B cell (primary cell): ENCODE data around the gene KIF21A. TPM values are rescaled to one million over a fixed set of nuclear protein-coding genes. Genes with fewer than 3 reads are reported as not detected.

Experiments
- ATAC-seq: fragments of 200-7000 bp; cut with Tn5 transposase; one replicate; pipeline ENCODE4 v1.10.0; 2021; ENCODE audit warnings: low read depth, mild to moderate bottlenecking, moderate number of reproducible peaks, moderate library complexity
- CTCF ChIA-PET: fragments of 350-600 bp; sonication (Branson Sonifier 250); formaldehyde crosslinking; loops from one replicate; lab custom pipeline; 2021; ENCODE audit warnings: antibody characterized with exemption, inconsistent platforms; lab: Charles Lee
- POLR2A ChIA-PET: fragments of 350-600 bp; sonication (Branson Sonifier 250); formaldehyde crosslinking; loops from one replicate; lab custom pipeline; 2021; ENCODE audit warnings: antibody characterized with exemption; lab: Charles Lee
- DNase-seq: peaks from one replicate; pipeline ENCODE4 v3.0.0; 2013
- H2AFZ ChIP-seq: 2 replicates; pipeline ENCODE4 v1.6.1; 2012; ENCODE audit warnings: mild to moderate bottlenecking, low read depth, low read length; ENCODE audit not compliant: insufficient read depth, poor library complexity, severe bottlenecking
- H3K27ac ChIP-seq, 2 donors: 1 replicate in 1 of 2; 2 replicates in 1 of 2; pipeline ENCODE4 v1.5.1; 2012 to 2013; ENCODE audit warnings: low read length in 2 of 2, mild to moderate bottlenecking in 2 of 2, moderate library complexity in 1 of 2
- H3K27me3 ChIP-seq, 4 experiments: fragments of 200-600 bp in 1 of 4; sonication (generic) in 1 of 4; replicated peaks in 1 of 4; 1 replicate in 2 of 4; 2 replicates in 2 of 4; pipeline versions ENCODE4 v1.6.1 to v1.7.0; 2013 to 2016; ENCODE audit warnings: low read length in 3 of 4, mild to moderate bottlenecking in 2 of 4, mixed read lengths in 1 of 4, moderate library complexity in 1 of 4; ENCODE audit not compliant: insufficient read depth in 4 of 4, control insufficient read depth in 3 of 4; ENCODE audit errors: control extremely low read depth in 1 of 4
- H3K36me3 ChIP-seq, 2 experiments: replicated peaks in 1 of 2; 1 replicate in 1 of 2; 2 replicates in 1 of 2; pipeline versions ENCODE4 v1.6.1 to v1.7.1; 2013; ENCODE audit warnings: low read length in 1 of 2; ENCODE audit not compliant: insufficient read depth in 2 of 2, control insufficient read depth in 1 of 2; ENCODE audit errors: control extremely low read depth in 1 of 2, extremely low read depth in 1 of 2
- H3K4me1 ChIP-seq, 2 donors: fragments of 200-600 bp in 1 of 2; sonication (generic) in 1 of 2; 1 replicate in 1 of 2; 2 replicates in 1 of 2; pipeline versions ENCODE4 v1.5.1 to v1.6.1; 2013 to 2017; ENCODE audit warnings: low read length in 2 of 2; ENCODE audit not compliant: control insufficient read depth in 2 of 2, insufficient read depth in 2 of 2
- H3K4me2 ChIP-seq: replicated peaks from 2 replicates; pipeline ENCODE3; 2012; ENCODE audit warnings: mild to moderate bottlenecking, low read depth, low read length; ENCODE audit not compliant: poor library complexity, severe bottlenecking
- H3K4me3 ChIP-seq, 5 experiments: fragments of 200-600 bp in 1 of 5; sonication (generic) in 1 of 5; 1 replicate in 3 of 5; 2 replicates in 2 of 5; pipeline versions ENCODE4 v1.5.1 to v1.7.0; 2011 to 2016; ENCODE audit warnings: low read length in 4 of 5, mild to moderate bottlenecking in 4 of 5, low read depth in 2 of 5, control low read depth in 1 of 5, moderate library complexity in 1 of 5; ENCODE audit not compliant: insufficient read depth in 1 of 5; ENCODE audit errors: control extremely low read depth in 1 of 5, extremely low read depth in 1 of 5
- H3K79me2 ChIP-seq: fragments of 200-600 bp; sonication (generic); one replicate; pipeline ENCODE4 v1.6.0; 2016; ENCODE audit warnings: low read length; ENCODE audit not compliant: control insufficient read depth, insufficient read depth
- H3K9ac ChIP-seq: fragments of 200-600 bp; sonication (generic); 2 replicates; pipeline ENCODE4 v1.6.1; 2017; ENCODE audit warnings: mild to moderate bottlenecking, low read length, moderate library complexity
- H3K9me3 ChIP-seq, 3 donors: one replicate each; pipeline versions ENCODE4 v1.6.1 to v1.7.1; 2013; ENCODE audit warnings: low read length in 2 of 3; ENCODE audit not compliant: control insufficient read depth in 2 of 3, insufficient read depth in 1 of 3; ENCODE audit errors: control extremely low read depth in 1 of 3
- H4K20me1 ChIP-seq: 2 replicates; pipeline ENCODE4 v1.6.0; 2012; ENCODE audit warnings: mild to moderate bottlenecking, low read length; ENCODE audit not compliant: insufficient read depth, control insufficient read depth, poor library complexity, severe bottlenecking
- H3K27ac Mint-ChIP-seq: one replicate; pipeline ENCODE4 v1.8.0; 2021; ENCODE audit warnings: mixed read lengths
- H3K27me3 Mint-ChIP-seq: one replicate; pipeline ENCODE4 v1.8.0; 2021; ENCODE audit warnings: mixed read lengths
- H3K4me1 Mint-ChIP-seq: one replicate; pipeline ENCODE4 v1.8.0; 2021; ENCODE audit warnings: mixed read lengths
- H3K4me3 Mint-ChIP-seq: one replicate; pipeline ENCODE4 v1.8.0; 2021; ENCODE audit warnings: mixed read lengths
- H3K9me3 Mint-ChIP-seq: one replicate; pipeline ENCODE4 v1.8.0; 2022; ENCODE audit warnings: mixed read lengths; ENCODE audit not compliant: insufficient read depth
- CTCF ChIP-seq: fragments of 200-600 bp; IDR thresholded peaks from one replicate; pipeline ENCODE4 v1.8.0; 2022; ENCODE audit warnings: antibody characterized with exemption, mild to moderate bottlenecking
- EZH2 ChIP-seq: IDR thresholded peaks from 2 replicates; pipeline ENCODE4 v1.6.1; 2012; ENCODE audit warnings: borderline replicate concordance, low read depth, mild to moderate bottlenecking, moderate library complexity, low read length; ENCODE audit not compliant: insufficient read depth, poor library complexity, severe bottlenecking
- WGBS: methylation state at CpG from one replicate; pipeline ENCODE4 v1.1.5; 2013; ENCODE audit warnings: missing lambda C conversion rate; ENCODE audit not compliant: insufficient coverage; 5-methylcytosine and 5-hydroxymethylcytosine counted together
- intact Hi-C: fragments of 100-400 bp; cut with micrococcal nuclease; formaldehyde crosslinking; loops from one replicate; pipeline ENCODE4 v1.10.0; 2022
- polyA plus RNA-seq: library from polyadenylated mRNA; depleted of rRNA; stranded (reverse); fragments of >200 nt; gene quantifications from 2 replicates; pipeline ENCODE4 v1.2.3, GENCODE V29; 2012
- total RNA-seq, 2 donors: library from RNA; stranded (reverse); fragments of 120-200 nt in 1 of 2; gene quantifications; 1 replicate in 1 of 2; 2 replicates in 1 of 2; pipeline versions ENCODE4 v1.2.3 to v1.2.4, GENCODE V29; 2013 to 2022

KIF21A gene
- total and polyA plus RNA-seq, 2 donors (not counting 1 experiment from before 2014, with no cell fraction given), result 0.33 to 2.2 TPM

GRCh38 chr12:39275846-39276245, 167.1 kb downstream of the KIF21A start:
- H3K79me2 ChIP-seq, result no peaks in the 10 kb centered on the region
- no peak overlapping the region for H3K27ac Mint-ChIP-seq
- intact Hi-C loops, result no loop called here
- H3K9ac ChIP-seq, result no peak overlapping the region
- no peak overlapping the region for H3K4me3 Mint-ChIP-seq
- no peak overlapping the region for H3K27ac ChIP-seq
- no peaks in the 10 kb centered on the region for H3K9me3 Mint-ChIP-seq
- no peaks in the 10 kb centered on the region for H3K4me1 Mint-ChIP-seq
- 80% methylated on average over 1 of the region's 3 CpGs for WGBS
- no peak overlapping the region for H3K4me3 ChIP-seq
- H3K4me2 ChIP-seq, result no peak overlapping the region
- DNase-seq (no peak), ATAC-seq (no peak)
- H3K27me3 ChIP-seq, result no peaks in the 10 kb centered on the region
- no peaks in the 10 kb centered on the region for H4K20me1 ChIP-seq
- TF ChIP-seq CTCF (no peak), EZH2 (no peak)
- H3K4me1 ChIP-seq, result no peaks in the 10 kb centered on the region
- no peaks in the 10 kb centered on the region for H3K9me3 ChIP-seq
- ChIA-PET CTCF (no interaction called here), POLR2A (no interaction called here)
- H2AFZ ChIP-seq, result no peak overlapping the region
- H3K27me3 Mint-ChIP-seq, result peaks cover 12% of the 10 kb centered on the region
- no peaks in the 10 kb centered on the region for H3K36me3 ChIP-seq

- H3K4me2 ChIP-seq, result no peak overlapping the region
- Mint-ChIP-seq H3K4me3 (no peak overlapping the region), H3K4me1 (no peaks in the 10 kb centered on the region), H3K9me3 (no peaks in the 10 kb centered on the region), H3K27me3 (peaks cover 8% of the 10 kb centered on the region), H3K27ac (no peak overlapping the region)
- no peak overlapping the region for H3K27ac ChIP-seq
- H3K4me3 ChIP-seq, result no peak overlapping the region
- DNase-seq, result peak; percentile 26
- H2AFZ ChIP-seq, result no peak overlapping the region
- no peaks in the 10 kb centered on the region for H3K4me1 ChIP-seq
- intact Hi-C loops, result no loop called here
- H3K9me3 ChIP-seq, result no peaks in the 10 kb centered on the region
- H4K20me1 ChIP-seq, result no peaks in the 10 kb centered on the region
- no peak for ATAC-seq
- H3K9ac ChIP-seq, result no peak overlapping the region
- 51% methylated on average over 5 of the region's 8 CpGs for WGBS
- peak; percentile 84 for TF ChIP-seq CTCF
- no peak for TF ChIP-seq EZH2
- POLR2A ChIA-PET, result no interaction called here
- H3K27me3 ChIP-seq, result no peaks in the 10 kb centered on the region
- H3K79me2 ChIP-seq, result no peaks in the 10 kb centered on the region
- no peaks in the 10 kb centered on the region for H3K36me3 ChIP-seq
- CTCF ChIA-PET, result interaction anchor here (0.6 to 3.1 kb wide), 11 partner anchors 8 to 1135 kb away, joined by 3 to 15 read pairs (median 4); partner anchors contain the start of genes ALG10B and CPNE8
These were observed 169.9 kb downstream of the KIF21A start for GRCh38 chr12:39272871-39273655.
